Neuronal stem cell (in vitro differentiated cells): Measurements from ENCODE around the gene SEC61A2.
"Not testable (repeated sequence)": the region's sequence is repeated elsewhere in the genome, so short reads cannot be mapped to it uniquely, and the experiment has no call there.

ENCODE experiments used
- DNase-seq: peaks from one replicate; pipeline ENCODE4 v3.0.0-alpha.2; 2013; ENCODE audit warnings: low spot score
- H2AFZ ChIP-seq: one replicate; pipeline ENCODE4 v1.6.1; 2013; ENCODE audit warnings: mild to moderate bottlenecking, low read length, inconsistent platforms
- H2AK5ac ChIP-seq: 2 replicates; pipeline ENCODE4 v1.6.1; 2013; ENCODE audit warnings: low read depth, mild to moderate bottlenecking, inconsistent platforms, low read length, moderate library complexity, mixed read lengths
- H2BK120ac ChIP-seq: 2 replicates; pipeline ENCODE4 v1.6.1; 2013; ENCODE audit warnings: low read depth, mild to moderate bottlenecking, inconsistent platforms, low read length, moderate library complexity, mixed read lengths
- H2BK12ac ChIP-seq: one replicate; pipeline ENCODE4 v1.6.1; 2013; ENCODE audit warnings: low read length, inconsistent platforms
- H2BK15ac ChIP-seq: 2 replicates; pipeline ENCODE4 v1.6.1; 2013; ENCODE audit warnings: mild to moderate bottlenecking, low read length, inconsistent platforms, mixed read lengths
- H2BK5ac ChIP-seq: one replicate; pipeline ENCODE4 v1.6.1; 2013; ENCODE audit warnings: inconsistent platforms, mild to moderate bottlenecking, low read length, moderate library complexity
- H3K14ac ChIP-seq: one replicate; pipeline ENCODE4 v1.6.1; 2013; ENCODE audit warnings: low read length, inconsistent platforms
- H3K18ac ChIP-seq: 2 replicates; pipeline ENCODE4 v1.6.1; 2013; ENCODE audit warnings: low read length, inconsistent platforms
- H3K23ac ChIP-seq: 2 replicates; pipeline ENCODE4 v1.6.1; 2013; ENCODE audit warnings: low read depth, mild to moderate bottlenecking, mixed read lengths, low read length, inconsistent platforms; ENCODE audit not compliant: poor library complexity
- H3K27ac ChIP-seq: replicated peaks from 3 replicates; pipeline ENCODE4 v1.5.1; 2013; ENCODE audit warnings: low read length, inconsistent platforms
- H3K27me3 ChIP-seq, 3 experiments: 2 replicates each; pipeline ENCODE4 v1.6.1; 2013; ENCODE audit warnings: low read length in 3 of 3, mild to moderate bottlenecking in 2 of 3, inconsistent platforms in 1 of 3, low read depth in 1 of 3, mixed read lengths in 1 of 3, moderate library complexity in 1 of 3; ENCODE audit not compliant: control insufficient read depth in 3 of 3, insufficient read depth in 3 of 3
- H3K36me3 ChIP-seq, 2 donors: replicated peaks in 1 of 2; 2 replicates each; pipeline ENCODE4 v1.6.1; 2013; ENCODE audit warnings: low read length in 2 of 2; ENCODE audit not compliant: control insufficient read depth in 2 of 2, insufficient read depth in 2 of 2
- H3K4ac ChIP-seq: 2 replicates; pipeline ENCODE4 v1.6.1; 2013; ENCODE audit warnings: inconsistent platforms, mild to moderate bottlenecking, low read length, moderate library complexity
- H3K4me1 ChIP-seq, 2 donors: 1 replicate in 1 of 2; 2 replicates in 1 of 2; pipeline ENCODE4 v1.6.1; 2013; ENCODE audit warnings: low read length in 2 of 2, low read depth in 1 of 2; ENCODE audit not compliant: control insufficient read depth in 2 of 2, insufficient read depth in 1 of 2
- H3K4me2 ChIP-seq: one replicate; pipeline ENCODE4 v1.6.1; 2013; ENCODE audit warnings: mild to moderate bottlenecking, low read length, inconsistent platforms; ENCODE audit not compliant: insufficient read depth, poor library complexity, severe bottlenecking
- H3K4me3 ChIP-seq, 2 donors: 2 replicates each; pipeline ENCODE4 v1.5.1; 2013; ENCODE audit warnings: low read length in 2 of 2, mild to moderate bottlenecking in 2 of 2, inconsistent platforms in 1 of 2, moderate library complexity in 1 of 2
- H3K79me1 ChIP-seq: one replicate; pipeline ENCODE4 v1.6.1; 2013; ENCODE audit warnings: low read depth, mild to moderate bottlenecking, inconsistent platforms, low read length, moderate library complexity
- H3K9ac ChIP-seq: one replicate; pipeline ENCODE4 v1.6.1; 2013; ENCODE audit warnings: mild to moderate bottlenecking, low read depth, low read length, inconsistent platforms; ENCODE audit not compliant: poor library complexity
- H3K9me3 ChIP-seq, 2 donors: replicated peaks in 1 of 2; 2 replicates each; pipeline versions ENCODE3 to v1.6.1; 2013; ENCODE audit warnings: low read length in 2 of 2, mild to moderate bottlenecking in 2 of 2, inconsistent platforms in 1 of 2, low read depth in 1 of 2, mixed read lengths in 1 of 2, moderate library complexity in 1 of 2; ENCODE audit not compliant: control insufficient read depth in 2 of 2, insufficient read depth in 1 of 2
- H4K8ac ChIP-seq: one replicate; pipeline ENCODE4 v1.6.1; 2013; ENCODE audit warnings: low read depth, mild to moderate bottlenecking, inconsistent platforms, low read length, moderate library complexity
- H4K91ac ChIP-seq: one replicate; pipeline ENCODE4 v1.6.1; 2013; ENCODE audit warnings: low read length, low read depth, mild to moderate bottlenecking, inconsistent platforms; ENCODE audit not compliant: poor library complexity
- WGBS, 2 donors: extraction: QIAGEN DNeasy Blood & Tissue Kit; methylation state at CpG; one replicate each; pipeline ENCODE4 v1.1.7; 2013; ENCODE audit warnings: missing lambda C conversion rate in 2 of 2, mixed read lengths in 1 of 2; ENCODE audit not compliant: insufficient read length in 2 of 2, insufficient replicate concordance in 1 of 2; ENCODE audit errors: extremely low coverage in 2 of 2; 5-methylcytosine and 5-hydroxymethylcytosine counted together

The SEC61A2 gene

GRCh38 chr10:12164085-12164484 is 34.6 kb downstream of the SEC61A2 start:
- no peak overlapping the region for H2AK5ac ChIP-seq
- H3K36me3 ChIP-seq = peaks cover 31 to 96% of the 10 kb centered on the region in 2 donors
- H3K4me3 ChIP-seq = peak overlapping the region in 1 of 2 donors; percentile 31
- no peak overlapping the region for H3K4ac ChIP-seq
- peak overlapping the region; percentile 40 for H3K23ac ChIP-seq
- no peak overlapping the region for H2BK15ac ChIP-seq
- no peaks in the 10 kb centered on the region for H3K27me3 ChIP-seq
- H3K14ac ChIP-seq = no peak overlapping the region
- no peak overlapping the region for H4K91ac ChIP-seq
- no peaks in the 10 kb centered on the region for H3K4me1 ChIP-seq
- H2BK12ac ChIP-seq = no peak overlapping the region
- H3K9me3 ChIP-seq = no peaks in the 10 kb centered on the region
- H3K27ac ChIP-seq = no peak overlapping the region
- H3K4me2 ChIP-seq = no peak overlapping the region
- no peak overlapping the region for H2AFZ ChIP-seq
- H2BK5ac ChIP-seq = no peak overlapping the region
- no peak overlapping the region for H3K9ac ChIP-seq
- H3K18ac ChIP-seq = no peak overlapping the region
- no peaks in the 10 kb centered on the region for H3K79me1 ChIP-seq
- DNase-seq = no peak
- H2BK120ac ChIP-seq = no peak overlapping the region
- H4K8ac ChIP-seq = no peak overlapping the region
- no CpG with 5 or more reads among the region's 12 CpGs for WGBS, 2 donors

- Histone ChIP-seq H3K27ac (no peak overlapping the region), H3K4me2 (no peak overlapping the region), H3K4me1 (no peaks in the 10 kb centered on the region), H4K91ac (no peak overlapping the region), H3K23ac (no peak overlapping the region), H2AFZ (no peak overlapping the region), H3K4me3 (no peak overlapping the region), H3K18ac (no peak overlapping the region), H3K9ac (no peak overlapping the region), H3K4ac (no peak overlapping the region), H2AK5ac (no peak overlapping the region), H3K79me1 (no peaks in the 10 kb centered on the region), H3K14ac (no peak overlapping the region), H2BK15ac (no peak overlapping the region), H2BK12ac (no peak overlapping the region), H4K8ac (no peak overlapping the region), H2BK5ac (no peak overlapping the region), H2BK120ac (no peak overlapping the region), H3K36me3 (peaks cover 34 to 96% of the 10 kb centered on the region in 2 donors), H3K9me3 (no peaks in the 10 kb centered on the region), H3K27me3 (no peaks in the 10 kb centered on the region)
- no CpG with 5 or more reads among the region's 3 CpGs for WGBS, 2 donors
- DNase-seq = no peak
Measured at GRCh38 chr10:12165036-12165435, 35.6 kb downstream of the SEC61A2 start.

GRCh38 chr10:12165999-12166775 is 36.7 kb downstream of the SEC61A2 start:
- Histone ChIP-seq H3K23ac (no peak overlapping the region), H3K9ac (no peak overlapping the region), H3K27ac (no peak overlapping the region), H3K4me2 (no peak overlapping the region), H4K8ac (no peak overlapping the region), H2AK5ac (no peak overlapping the region), H2BK12ac (no peak overlapping the region), H2BK5ac (no peak overlapping the region), H2BK120ac (no peak overlapping the region), H2BK15ac (no peak overlapping the region), H3K36me3 (peaks cover 33 to 96% of the 10 kb centered on the region in 2 donors), H2AFZ (no peak overlapping the region), H4K91ac (no peak overlapping the region), H3K79me1 (no peaks in the 10 kb centered on the region), H3K4me1 (no peaks in the 10 kb centered on the region), H3K4me3 (no peak overlapping the region), H3K14ac (no peak overlapping the region), H3K4ac (no peak overlapping the region), H3K27me3 (no peaks in the 10 kb centered on the region), H3K18ac (no peak overlapping the region), H3K9me3 (no peaks in the 10 kb centered on the region)
- DNase-seq = no peak
- no CpG with 5 or more reads among the region's 6 CpGs for WGBS, 2 donors

GRCh38 chr10:12171512-12171911 is 42.0 kb downstream of the SEC61A2 start:
- not testable (repeated sequence) for H2BK5ac ChIP-seq, H4K8ac ChIP-seq, H3K23ac ChIP-seq, H3K27me3 ChIP-seq, H3K27ac ChIP-seq, H3K9ac ChIP-seq, H2BK12ac ChIP-seq, H3K18ac ChIP-seq, H3K14ac ChIP-seq, H3K4me3 ChIP-seq, H2AK5ac ChIP-seq, H3K4ac ChIP-seq, H3K4me1 ChIP-seq, DNase-seq, H3K9me3 ChIP-seq, H4K91ac ChIP-seq, H3K79me1 ChIP-seq, H3K4me2 ChIP-seq, H2BK15ac ChIP-seq, H2AFZ ChIP-seq, H2BK120ac ChIP-seq
- peaks cover 35 to 88% of the 10 kb centered on the region in 2 donors for H3K36me3 ChIP-seq
- no CpG with 5 or more reads among the region's 6 CpGs for WGBS, 2 donors
